ENCODE results near the gene COL5A1.

- TF ChIP-seq CTCF (IDR thresholded peaks at IDR 0.05; ENCODE audit: borderline replicate concordance, extremely low read depth, low read length, poor library complexity, severe bottlenecking) (no peak), EZH2 (IDR thresholded peaks at IDR 0.05; ENCODE audit: borderline replicate concordance, low read depth, low read length, severe bottlenecking) (no peak)
Observed at GRCh38 chr9:134795446-134795845, 153.8 kb downstream of the COL5A1 start.

All from DND-41 (cell line).